OCI-LY7 (cell line): ENCODE measurements around the gene RIMS4.

Experiments used
- CTCF ChIP-seq: fragments of 200-600 bp; sonication (generic); conservative IDR thresholded peaks from 2 replicates; pipeline ENCODE4 v1.5.1; 2014; ENCODE audit warnings: mild to moderate bottlenecking, antibody characterized with exemption, low read length, moderate library complexity, mixed read lengths
- EZH2phosphoT487 ChIP-seq: fragments of 200-600 bp; sonication (generic); IDR thresholded peaks from 2 replicates; pipeline ENCODE4 v1.6.1; 2018; ENCODE audit warnings: low read depth, borderline replicate concordance, mild to moderate bottlenecking, mixed run types, antibody characterized with exemption, low read length, moderate library complexity, mixed read lengths

GRCh38 chr20:44733341-44734069 lies 76.8 kb downstream of the RIMS4 start:
- TF ChIP-seq CTCF (peak; percentile 90), EZH2phosphoT487 (no peak)
